NOMO-1 (cell line): Measurements from ENCODE around the gene ZFX.

ENCODE experiments used
- DNase-seq, 2 experiments: peaks; one replicate each; lab custom pipeline; 2025; ENCODE audit not compliant: unreplicated experiment in 2 of 2; lab: John Stamatoyannopoulos, UW

The ZFX gene

DNA sequence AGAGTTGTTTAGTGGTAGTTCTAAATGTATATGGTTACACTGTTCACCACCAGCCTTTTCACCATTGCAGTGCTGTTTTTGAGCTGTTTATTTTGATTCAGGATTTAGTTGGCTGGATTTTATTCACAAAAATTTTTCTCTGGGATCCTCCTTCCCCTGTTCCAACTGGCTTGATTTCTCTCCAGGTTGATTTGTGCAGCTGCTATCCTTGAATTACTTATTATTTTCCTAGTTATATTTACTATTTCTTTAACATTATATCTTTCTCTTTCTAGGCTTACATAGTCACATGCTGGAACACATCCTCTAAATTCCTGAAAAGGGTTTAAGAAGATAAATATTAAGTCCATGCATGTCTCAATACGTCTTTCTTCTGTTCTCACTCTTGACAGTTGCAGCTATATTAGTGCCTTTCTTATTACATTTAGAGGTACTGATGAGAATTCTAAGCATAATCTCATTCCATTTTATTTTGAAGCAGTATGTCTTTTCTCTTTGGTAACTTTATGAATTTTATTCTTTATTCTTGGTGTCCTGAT, 82.2 kb downstream of the ZFX start:
- DNase-seq = no peak

DNA sequence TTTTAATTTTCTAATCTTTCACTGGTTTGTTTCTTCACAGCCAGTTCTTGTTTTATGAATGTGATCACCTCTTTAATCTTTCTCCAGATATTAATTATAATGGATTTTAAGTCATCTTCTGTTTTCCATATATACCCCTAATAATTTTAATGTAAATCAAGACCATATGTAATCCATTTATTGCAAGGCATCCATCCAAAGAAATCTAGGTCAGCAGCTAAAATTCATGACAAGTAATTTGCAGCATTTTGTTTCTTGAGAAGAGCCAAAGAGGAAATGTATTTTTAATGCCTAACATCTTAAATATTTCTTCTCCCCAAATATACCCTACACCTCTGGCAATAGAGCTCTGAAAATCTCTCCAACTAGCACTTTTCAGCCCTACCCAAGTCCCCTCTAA, 83.3 kb downstream of the ZFX start:
- no peak for DNase-seq

DNA sequence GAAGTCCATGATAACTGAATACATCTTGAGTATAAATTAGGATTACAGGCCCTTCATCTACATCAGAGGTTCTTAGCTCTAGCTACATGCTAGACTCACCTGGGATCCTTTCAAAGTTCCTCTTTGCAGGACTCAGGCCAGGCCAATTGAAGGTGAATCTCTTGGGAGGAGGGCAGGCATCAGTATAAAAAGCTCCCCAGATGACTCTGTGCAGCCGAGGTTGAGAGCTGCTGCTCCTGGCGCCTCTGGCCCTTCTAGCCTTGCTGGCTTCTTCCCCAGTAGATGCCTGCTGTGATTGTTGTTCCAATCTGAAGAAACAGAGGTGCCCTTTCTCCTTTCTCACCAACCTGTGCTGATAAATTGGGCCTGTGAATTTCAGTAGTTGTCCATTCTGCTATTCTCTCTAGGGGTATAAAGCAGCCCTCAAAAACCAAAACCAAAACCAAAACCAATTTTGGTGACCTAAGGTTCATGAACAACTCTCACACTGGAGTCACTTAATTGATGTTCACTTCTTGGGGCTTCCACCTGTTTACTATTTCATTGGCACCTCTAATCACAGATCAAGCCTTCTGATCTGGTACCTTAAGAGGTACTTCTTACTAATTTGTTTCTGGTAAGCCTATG, 85.7 kb downstream of the ZFX start:
- DNase-seq = no peak

DNA sequence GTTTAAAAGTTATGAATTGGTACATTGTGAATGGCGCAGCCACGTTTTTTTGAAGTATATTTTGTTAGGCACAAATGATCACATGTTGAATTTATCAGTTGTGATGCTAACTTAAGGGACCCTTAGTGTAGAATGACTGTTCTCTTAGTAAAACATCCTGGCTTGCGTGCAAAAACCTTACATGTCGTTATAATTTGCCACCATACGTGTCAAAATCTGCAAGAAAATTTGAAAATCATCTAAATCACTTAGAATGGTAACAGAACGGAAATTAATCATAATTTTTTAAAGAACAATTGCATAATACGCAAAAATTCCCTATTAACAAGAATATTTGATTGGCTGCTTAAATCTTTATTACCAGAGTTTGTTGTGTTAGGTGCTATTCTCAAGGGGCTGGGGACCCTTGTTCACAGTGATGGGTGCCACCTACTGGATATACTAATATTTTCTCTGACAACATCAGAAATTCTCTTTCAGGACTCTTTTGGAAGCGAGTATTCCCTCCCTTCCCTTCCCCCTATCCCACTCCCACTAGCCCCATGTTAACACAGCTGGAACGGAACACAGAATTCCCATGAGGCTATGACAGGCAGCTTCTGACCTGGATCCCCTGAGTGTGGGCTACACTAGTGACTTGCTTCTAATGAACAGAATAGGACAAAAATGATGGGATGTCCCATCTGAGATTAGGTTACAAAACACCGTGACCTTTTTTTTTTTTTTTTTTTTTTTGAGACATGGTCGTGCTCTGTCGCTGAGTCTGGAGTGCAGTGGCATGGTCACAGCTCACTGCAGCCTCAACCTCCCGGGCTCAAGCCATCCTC, 92.5 kb downstream of the ZFX start:
- peak in 1 of 2 experiments; percentile 5 for DNase-seq

DNA sequence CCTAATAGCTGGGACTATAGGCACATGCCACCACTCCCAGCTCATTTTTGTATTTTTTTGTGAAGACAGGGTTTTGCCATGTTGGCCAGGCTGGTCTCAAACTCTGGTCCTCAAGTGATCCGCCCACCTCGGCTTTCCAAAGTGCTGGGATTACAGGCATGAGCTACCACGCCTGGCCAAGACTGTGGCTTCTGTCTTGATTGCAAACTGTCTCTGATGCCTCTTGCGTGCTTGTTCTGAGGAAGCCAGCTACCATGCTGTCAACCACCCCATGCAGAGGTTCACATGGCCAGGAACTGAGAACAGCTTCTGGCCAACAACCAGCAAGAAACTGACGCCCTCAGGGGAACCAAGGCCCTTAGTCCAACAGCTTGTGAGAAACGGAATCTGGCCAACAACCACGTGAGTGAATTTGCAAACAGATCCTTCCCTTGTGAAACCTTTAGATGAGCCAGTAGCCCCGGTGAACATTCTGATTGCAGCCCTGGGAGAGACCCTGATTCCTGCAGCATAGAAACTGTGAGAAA, 93.2 kb downstream of the ZFX start:
- DNase-seq = peak; percentile 46 to 56

DNA sequence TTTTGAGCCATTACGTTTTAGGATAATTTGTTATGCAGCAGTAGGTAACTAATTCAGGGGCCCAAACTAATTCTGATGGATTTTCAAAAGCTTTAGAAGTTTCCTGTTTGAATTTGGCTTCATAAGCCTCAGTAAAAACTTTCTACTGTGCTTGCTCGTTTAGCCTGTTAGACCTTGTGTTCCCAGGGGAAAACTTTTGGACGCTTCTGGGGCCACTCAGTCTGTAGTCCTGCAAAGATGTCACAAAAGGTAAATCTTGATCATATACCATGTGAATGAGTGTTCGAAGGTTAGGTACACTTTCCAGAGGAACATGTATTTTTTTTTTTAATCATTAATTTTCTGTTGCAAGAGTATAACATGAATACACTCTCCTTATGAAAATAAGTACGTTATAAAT, 93.7 kb downstream of the ZFX start:
- no peak for DNase-seq

DNA sequence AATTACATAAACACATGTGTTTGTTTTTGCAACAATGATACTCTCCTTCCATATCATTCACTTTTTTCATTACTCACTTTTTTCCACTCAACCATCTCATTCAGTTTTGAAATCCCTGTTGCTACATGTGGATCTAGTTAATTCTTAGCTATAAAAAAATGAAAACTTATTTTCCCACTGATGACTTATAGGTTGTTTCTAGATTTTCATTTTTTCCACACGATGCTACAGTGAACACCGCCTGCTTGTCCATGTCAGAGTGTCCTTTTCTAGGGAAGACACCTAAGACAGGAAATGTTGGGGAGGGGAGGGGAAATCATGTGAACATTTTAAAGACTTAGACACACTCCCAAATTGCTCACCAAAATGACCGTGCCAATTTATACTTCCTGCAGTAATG, 94.2 kb downstream of the ZFX start:
- DNase-seq = no peak

DNA sequence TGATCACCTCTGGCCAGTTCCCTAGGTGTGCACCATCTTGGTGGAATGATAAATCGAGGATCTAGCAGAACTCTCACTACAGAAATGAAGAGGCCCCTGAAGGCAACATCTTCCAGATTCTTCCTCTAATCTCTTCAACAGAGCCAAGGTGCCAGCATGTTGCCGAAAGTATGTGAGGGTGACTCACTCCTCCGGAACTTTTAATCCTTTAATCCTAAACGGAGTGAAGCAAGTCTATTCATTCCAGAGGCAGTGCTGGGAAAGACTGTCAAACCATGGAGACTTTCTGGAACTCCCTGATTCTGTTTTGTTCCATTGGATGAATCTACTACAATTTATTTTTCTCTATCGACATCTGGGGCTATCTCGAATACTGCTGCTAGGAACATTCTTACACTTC, 95.7 kb downstream of the ZFX start:
- no peak for DNase-seq

DNA sequence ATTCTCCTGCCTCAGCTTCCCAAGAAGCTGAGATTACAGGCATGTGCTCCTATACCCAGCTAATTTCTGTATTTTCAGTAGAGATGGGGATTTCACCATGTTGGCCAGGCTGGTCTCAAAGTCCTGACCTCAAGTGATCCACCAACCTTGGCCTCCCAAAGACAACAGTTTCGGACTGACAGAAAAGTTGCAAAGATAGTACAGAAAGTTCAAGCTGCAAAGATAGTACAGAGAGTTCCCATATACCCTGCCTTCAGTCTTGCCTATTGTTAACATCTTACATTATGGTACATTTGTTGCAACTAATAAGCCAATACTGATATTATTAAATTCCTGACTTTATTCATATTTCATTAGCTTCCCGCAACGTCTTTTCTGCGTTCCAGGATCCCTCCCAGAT, 98.5 kb downstream of the ZFX start:
- no peak for DNase-seq

DNA sequence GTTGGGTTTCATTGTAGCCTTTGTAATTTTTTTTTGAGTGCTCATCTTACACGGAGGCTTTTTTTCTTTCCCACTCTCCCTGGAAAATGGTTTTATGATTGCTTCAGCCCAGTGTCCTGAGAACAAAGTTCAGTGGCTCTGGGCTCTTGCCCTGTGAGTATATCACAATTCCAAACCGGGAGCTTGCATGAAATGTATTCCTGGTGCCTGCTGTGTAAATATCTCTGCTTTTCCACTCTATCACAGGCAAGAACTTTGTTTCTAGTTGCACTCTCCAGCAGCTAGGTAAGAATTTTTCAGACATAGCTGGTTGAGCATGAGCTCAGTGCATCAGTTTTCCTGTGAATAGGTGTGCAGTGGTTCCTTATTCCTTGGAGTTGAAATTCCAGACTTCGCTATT, 103.5 kb downstream of the ZFX start:
- no peak for DNase-seq

DNA sequence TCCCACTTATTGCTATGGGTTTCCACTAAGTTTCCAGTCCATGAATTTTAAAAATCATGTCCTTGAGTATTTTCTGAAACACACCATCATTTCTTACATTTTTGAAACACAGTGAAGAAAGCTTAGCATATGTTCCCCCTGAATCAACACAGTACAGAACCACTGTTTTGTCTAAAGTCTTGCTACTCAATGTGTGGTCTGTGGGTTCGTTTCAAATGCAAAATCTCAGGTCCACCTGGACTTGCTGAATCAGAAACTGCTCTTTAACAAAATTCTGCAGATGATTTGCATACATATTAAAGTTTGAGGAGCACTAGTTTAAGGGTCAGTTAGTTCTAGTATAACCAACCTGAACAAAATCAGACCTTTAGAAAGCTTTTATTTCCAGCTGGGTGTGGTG, 103.9 kb downstream of the ZFX start:
- no peak for DNase-seq

DNA sequence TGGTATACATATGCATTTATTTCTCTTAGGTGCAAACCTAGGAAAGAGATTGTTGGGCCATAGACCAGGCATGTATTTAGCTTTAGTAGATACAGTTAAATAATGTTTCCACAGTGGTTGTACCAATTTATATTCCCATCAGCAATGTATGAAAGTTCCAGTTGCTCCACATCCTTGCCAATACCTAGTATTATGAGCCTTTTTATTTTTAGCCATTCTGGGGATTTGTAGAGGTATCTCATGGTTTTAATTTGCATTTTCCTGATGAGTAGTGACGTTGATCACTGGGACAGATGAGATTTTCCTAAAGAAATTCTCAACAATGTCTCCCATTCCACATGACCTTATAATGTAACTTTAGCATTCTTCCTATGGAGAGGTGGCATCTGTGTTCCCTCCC, 107.5 kb downstream of the ZFX start:
- no peak for DNase-seq

DNA sequence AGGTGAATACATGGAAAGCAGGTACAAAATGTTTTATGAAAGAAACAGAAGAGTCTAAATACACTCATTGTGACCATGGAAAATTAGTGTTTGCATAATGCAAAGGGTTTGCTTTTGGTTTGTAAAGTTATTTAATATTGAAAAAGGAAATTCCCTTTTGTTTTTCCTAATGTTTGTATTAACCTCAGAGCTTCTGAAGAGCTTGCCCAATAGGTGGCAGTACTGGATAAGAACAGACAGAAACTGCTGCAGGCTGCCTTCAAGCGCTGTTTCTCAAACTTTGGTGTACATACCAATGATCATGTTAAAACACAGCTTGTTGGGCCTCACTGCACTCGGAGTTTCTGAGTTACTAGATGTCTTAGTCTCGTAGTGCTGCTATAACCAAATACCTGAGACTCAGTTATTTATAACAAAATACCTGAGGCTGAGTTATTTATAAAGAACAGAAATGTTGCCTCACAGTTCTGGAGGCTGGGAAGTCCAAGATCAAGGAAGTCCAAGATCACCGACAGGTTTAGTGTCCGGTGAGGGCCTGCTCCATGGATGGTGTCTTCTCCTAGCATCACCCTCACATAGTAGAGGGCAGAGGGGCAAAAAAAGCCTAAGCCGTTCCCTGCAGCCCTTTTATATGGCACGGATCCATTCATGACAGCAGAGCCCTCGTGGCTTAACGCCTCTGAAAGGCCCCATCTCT, 110.2 kb downstream of the ZFX start:
- DNase-seq = peak; percentile 29 to 44

DNA sequence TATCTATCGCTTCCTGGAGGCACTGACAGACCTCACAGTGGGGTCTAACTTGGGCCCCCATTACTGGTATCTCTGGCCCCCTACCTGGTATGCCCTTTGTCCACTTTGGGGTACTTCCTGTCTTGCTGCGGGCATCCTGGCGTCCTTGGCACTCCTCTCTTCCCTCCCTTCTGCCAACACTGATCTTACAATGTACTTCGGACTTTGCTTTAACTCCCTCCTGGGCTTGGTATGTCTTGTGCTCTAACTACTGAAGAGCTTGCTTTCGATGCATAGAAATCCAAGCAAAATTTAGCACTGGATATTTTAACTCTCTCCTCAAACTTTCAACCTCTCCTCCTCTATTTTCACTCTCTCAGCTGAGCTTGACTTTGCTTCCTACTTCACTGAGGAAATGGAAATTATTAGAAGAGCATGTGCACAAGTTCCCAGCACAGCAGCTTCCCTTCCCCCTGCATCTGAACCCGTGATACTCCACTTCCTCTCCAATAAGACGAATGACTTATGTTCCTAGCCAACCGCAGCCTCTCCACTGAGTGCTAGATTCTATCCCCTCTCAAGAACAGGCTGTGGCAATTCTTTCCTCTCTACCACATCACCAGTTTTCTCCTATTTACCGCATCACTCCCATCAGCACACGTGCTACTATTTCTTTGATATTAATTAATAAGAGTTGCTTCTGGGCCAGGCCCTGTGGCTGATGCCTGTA, 111.5 kb downstream of the ZFX start:
- peak; percentile 66 to 89 for DNase-seq

DNA sequence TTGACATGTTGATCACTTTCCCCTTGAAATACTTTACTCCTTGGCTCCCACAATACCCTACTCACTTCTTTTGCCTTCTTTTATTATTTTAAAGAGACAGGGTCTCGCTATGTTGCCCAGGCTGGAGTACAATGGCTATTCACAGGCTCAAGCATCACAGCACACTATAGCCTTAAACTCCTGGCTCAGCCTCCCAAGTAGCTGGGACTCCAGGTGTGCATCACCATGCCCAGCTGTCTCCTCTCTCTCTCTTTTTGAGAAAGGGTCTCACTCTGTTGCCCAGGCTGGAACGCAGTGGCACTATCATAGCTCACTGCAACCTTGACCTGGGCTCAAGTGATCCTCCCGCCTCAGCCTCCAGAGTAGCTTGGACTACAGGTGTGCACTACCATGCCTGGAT, 112.8 kb downstream of the ZFX start:
- no peak for DNase-seq

DNA sequence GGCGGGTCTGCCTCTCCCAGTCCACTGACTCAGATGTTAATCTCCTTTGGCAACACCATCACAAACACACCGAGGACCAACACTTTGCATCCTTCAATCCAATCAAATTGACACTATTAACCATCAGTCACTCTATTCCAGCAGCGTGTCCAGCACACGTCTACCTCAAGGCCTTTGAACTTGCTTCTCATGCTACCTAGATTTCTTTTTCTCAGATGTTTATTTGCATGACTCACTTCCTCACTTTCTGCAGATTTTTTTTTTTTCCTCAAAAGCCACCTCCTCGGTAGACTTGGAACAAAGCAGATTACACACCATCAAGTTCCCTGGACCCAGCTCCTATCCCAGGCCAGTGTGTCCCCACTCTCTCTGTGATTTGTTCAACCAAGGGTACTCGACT, 114.9 kb downstream of the ZFX start:
- DNase-seq = no peak
